Smooth muscle cell (in vitro differentiated cells): ENCODE measurements around the gene ZCCHC14. TPM values are rescaled to one million over a fixed set of nuclear protein-coding genes. Genes with fewer than 3 reads are reported as not detected.

Experiments used
- DNase-seq: peaks from one replicate; lab custom pipeline; 2025; ENCODE audit not compliant: unreplicated experiment; lab: John Stamatoyannopoulos, UW
- H2AFZ ChIP-seq: fragments of 200-600 bp; sonication (generic); 2 replicates; pipeline ENCODE4 v1.6.0; 2016; ENCODE audit warnings: antibody characterized with exemption, low read depth, mild to moderate bottlenecking
- H3F3A ChIP-seq: fragments of 200-600 bp; sonication (generic); 2 replicates; pipeline ENCODE4 v1.6.0; 2017; ENCODE audit warnings: antibody characterized with exemption, low read depth
- H3K27ac ChIP-seq: fragments of 200-600 bp; sonication (generic); 2 replicates; pipeline ENCODE4 v1.5.1; 2016; ENCODE audit warnings: low read depth, mild to moderate bottlenecking
- H3K27me3 ChIP-seq: fragments of 200-600 bp; sonication (generic); 2 replicates; pipeline ENCODE4 v1.6.1; 2016; ENCODE audit warnings: low read depth, mild to moderate bottlenecking
- H3K36me3 ChIP-seq: fragments of 200-600 bp; sonication (generic); 2 replicates; pipeline ENCODE4 v1.5.1; 2016; ENCODE audit warnings: low read depth
- H3K4me1 ChIP-seq: fragments of 200-600 bp; sonication (generic); 2 replicates; pipeline ENCODE4 v1.5.1; 2016; ENCODE audit warnings: low read depth
- H3K4me2 ChIP-seq: fragments of 200-600 bp; sonication (generic); 2 replicates; pipeline ENCODE4 v1.6.0; 2016; ENCODE audit warnings: mild to moderate bottlenecking
- H3K4me3 ChIP-seq: fragments of 200-600 bp; sonication (generic); 2 replicates; pipeline ENCODE4 v1.5.1; 2016; ENCODE audit warnings: mild to moderate bottlenecking
- H3K79me2 ChIP-seq: fragments of 200-600 bp; sonication (generic); 2 replicates; pipeline ENCODE4 v1.6.0; 2016; ENCODE audit warnings: low read depth, mild to moderate bottlenecking
- H3K9ac ChIP-seq: fragments of 200-600 bp; sonication (generic); 2 replicates; pipeline ENCODE4 v1.6.0; 2016; ENCODE audit warnings: low read depth
- H3K9me3 ChIP-seq: fragments of 200-600 bp; sonication (generic); replicated peaks from 2 replicates; pipeline ENCODE4 v1.5.1; 2016; ENCODE audit warnings: low read depth
- H4K20me1 ChIP-seq: fragments of 200-600 bp; sonication (generic); 2 replicates; pipeline ENCODE4 v1.6.0; 2016; ENCODE audit warnings: low read depth
- WGBS: methylation state at CpG from one replicate; pipeline ENCODE4 v1.1.7; 2016; ENCODE audit warnings: low lambda C conversion rate; 5-methylcytosine and 5-hydroxymethylcytosine counted together
- polyA plus RNA-seq: library from polyadenylated mRNA; unstranded; fragments of >200 nt; fragmentation: Nextera tagmentation; extraction: Ambion mirVana; gene quantifications from 2 replicates; pipeline ENCODE4 v1.2.1, GENCODE V29; 2016
- total RNA-seq: library from RNA; depleted of rRNA; stranded (reverse); fragments of >200 nt; gene quantifications from 2 replicates; pipeline ENCODE4 v1.2.3, GENCODE V29; 2014
- TF ChIP-seq, protein P1 (sequence below): fragments of 200-600 bp; sonication (generic); IDR thresholded peaks from 2 replicates; pipeline ENCODE4 v1.5.1; 2017; ENCODE audit warnings: borderline replicate concordance, mild to moderate bottlenecking, antibody characterized with exemption; ENCODE audit not compliant: insufficient read depth, poor library complexity, severe bottlenecking

The ZCCHC14 gene
- total and polyA plus RNA-seq, 2 experiments from 2014 or later = 4.6 to 8.5 TPM

DNA sequence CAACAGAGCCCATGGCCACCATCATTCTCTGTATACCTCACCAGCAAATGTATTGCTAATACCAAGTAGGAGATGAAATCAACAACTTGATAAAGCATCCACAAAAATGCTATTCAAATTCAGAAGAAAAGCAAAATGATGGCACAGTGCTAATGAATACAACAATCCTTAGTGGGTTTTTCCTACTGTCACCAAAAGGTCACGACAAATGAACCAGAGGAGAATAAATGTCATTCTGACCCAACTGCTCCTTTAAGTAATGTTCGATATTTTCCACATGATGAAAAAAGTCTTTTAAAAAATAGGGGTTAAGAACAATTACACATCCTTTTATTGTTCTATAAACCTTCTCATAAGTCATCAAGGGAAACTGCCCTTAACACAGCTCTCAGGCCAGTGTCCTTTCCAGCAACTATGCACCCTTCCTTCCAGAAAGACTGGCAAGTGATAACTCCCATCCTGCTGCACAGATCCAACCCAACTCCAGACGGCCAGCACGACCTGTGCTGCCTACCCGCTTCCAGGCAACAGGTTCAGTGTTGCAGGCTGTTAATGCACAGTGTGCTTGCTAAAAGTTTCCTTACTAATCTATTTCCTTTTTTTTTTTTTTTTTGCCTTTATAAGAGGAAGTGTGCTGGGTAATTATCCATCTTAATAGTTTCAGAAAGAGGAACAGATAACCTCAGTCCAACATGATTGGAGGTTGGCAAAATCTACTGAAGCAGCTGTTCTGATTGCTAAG lies 124.6 kb downstream of the ZCCHC14 start:
- 93% methylated on average over 5 of the region's 5 CpGs for WGBS
- peaks cover 98% of the 10 kb centered on the region for H4K20me1 ChIP-seq

DNA sequence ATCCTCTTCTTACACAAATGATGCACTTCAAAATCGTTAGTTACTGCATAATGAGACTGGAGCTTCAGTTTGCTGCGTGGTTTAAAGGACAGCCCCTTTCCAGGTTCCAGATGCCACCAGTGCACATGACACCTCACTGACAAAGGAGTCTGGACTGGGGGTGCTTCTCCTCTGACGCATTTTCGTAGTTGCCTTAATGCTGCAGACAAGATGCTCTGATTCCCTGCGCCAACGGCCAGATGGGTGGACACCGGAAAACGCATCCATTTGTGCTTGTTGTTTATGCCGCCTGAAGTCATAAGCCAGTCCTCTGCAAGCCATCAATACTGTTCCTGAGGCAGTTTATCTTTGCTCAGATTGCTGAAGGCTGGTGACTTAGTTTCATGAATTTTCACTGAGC lies 125.3 kb downstream of the ZCCHC14 start:
- no peak overlapping the region for H3K4me3 ChIP-seq
- TF ChIP-seq, protein P1, sequence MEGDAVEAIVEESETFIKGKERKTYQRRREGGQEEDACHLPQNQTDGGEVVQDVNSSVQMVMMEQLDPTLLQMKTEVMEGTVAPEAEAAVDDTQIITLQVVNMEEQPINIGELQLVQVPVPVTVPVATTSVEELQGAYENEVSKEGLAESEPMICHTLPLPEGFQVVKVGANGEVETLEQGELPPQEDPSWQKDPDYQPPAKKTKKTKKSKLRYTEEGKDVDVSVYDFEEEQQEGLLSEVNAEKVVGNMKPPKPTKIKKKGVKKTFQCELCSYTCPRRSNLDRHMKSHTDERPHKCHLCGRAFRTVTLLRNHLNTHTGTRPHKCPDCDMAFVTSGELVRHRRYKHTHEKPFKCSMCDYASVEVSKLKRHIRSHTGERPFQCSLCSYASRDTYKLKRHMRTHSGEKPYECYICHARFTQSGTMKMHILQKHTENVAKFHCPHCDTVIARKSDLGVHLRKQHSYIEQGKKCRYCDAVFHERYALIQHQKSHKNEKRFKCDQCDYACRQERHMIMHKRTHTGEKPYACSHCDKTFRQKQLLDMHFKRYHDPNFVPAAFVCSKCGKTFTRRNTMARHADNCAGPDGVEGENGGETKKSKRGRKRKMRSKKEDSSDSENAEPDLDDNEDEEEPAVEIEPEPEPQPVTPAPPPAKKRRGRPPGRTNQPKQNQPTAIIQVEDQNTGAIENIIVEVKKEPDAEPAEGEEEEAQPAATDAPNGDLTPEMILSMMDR = no peak
- DNase-seq = no peak
- no peaks in the 10 kb centered on the region for H3K36me3 ChIP-seq
- H3K9ac ChIP-seq = no peak overlapping the region
- no peaks in the 10 kb centered on the region for H3F3A ChIP-seq
- no peak overlapping the region for H3K4me2 ChIP-seq
- H3K27ac ChIP-seq = no peak overlapping the region
- H3K9me3 ChIP-seq = no peaks in the 10 kb centered on the region
- H2AFZ ChIP-seq = no peak overlapping the region
- no peaks in the 10 kb centered on the region for H3K4me1 ChIP-seq
- WGBS = 93% methylated on average over 9 of the region's 9 CpGs
- peaks cover 99% of the 10 kb centered on the region for H4K20me1 ChIP-seq
- peaks cover 39% of the 10 kb centered on the region for H3K79me2 ChIP-seq
- H3K27me3 ChIP-seq = no peaks in the 10 kb centered on the region

More for the DNA sequence above, 124.6 kb downstream of the ZCCHC14 start:
- Histone ChIP-seq H3K4me1 (no peaks in the 10 kb centered on the region), H2AFZ (no peak overlapping the region), H3K79me2 (peaks cover 42% of the 10 kb centered on the region), H3K27ac (no peak overlapping the region), H3K36me3 (no peaks in the 10 kb centered on the region), H3K9ac (no peak overlapping the region), H3K9me3 (no peaks in the 10 kb centered on the region), H3F3A (no peaks in the 10 kb centered on the region), H3K27me3 (no peaks in the 10 kb centered on the region), H3K4me2 (no peak overlapping the region), H3K4me3 (no peak overlapping the region)
- DNase-seq = no peak
- TF ChIP-seq, protein P1 = no peak

DNA sequence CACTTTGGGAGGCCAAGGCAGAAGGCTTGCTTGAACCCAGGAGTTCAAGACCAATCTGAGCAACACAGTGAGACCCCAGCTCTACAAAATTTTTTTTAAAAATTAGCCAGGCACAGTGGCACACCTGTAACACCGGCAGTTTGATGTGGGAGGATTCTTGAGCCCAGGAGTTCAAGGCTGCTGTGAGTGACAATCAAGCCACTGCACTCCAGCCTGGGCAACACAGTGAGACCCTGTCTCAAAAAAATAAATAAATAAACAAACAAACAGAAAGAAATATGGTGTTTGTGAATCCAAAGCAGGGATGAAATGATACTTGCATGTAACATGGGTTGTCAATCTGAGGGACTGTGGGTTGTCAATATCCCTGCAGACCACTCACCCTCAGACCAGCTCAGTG lies 125.9 kb downstream of the ZCCHC14 start:
- TF ChIP-seq, protein P1 = no peak
- Histone ChIP-seq H3K36me3 (no peaks in the 10 kb centered on the region), H2AFZ (no peak overlapping the region), H3K4me2 (no peak overlapping the region), H3F3A (no peaks in the 10 kb centered on the region), H3K9me3 (no peaks in the 10 kb centered on the region), H4K20me1 (peaks cover 97% of the 10 kb centered on the region), H3K4me3 (no peak overlapping the region), H3K27me3 (no peaks in the 10 kb centered on the region), H3K9ac (no peak overlapping the region), H3K4me1 (no peaks in the 10 kb centered on the region), H3K79me2 (peaks cover 38% of the 10 kb centered on the region), H3K27ac (no peak overlapping the region)
- DNase-seq = no peak
- WGBS = 97% methylated on average over 1 of the region's 1 CpG

DNA sequence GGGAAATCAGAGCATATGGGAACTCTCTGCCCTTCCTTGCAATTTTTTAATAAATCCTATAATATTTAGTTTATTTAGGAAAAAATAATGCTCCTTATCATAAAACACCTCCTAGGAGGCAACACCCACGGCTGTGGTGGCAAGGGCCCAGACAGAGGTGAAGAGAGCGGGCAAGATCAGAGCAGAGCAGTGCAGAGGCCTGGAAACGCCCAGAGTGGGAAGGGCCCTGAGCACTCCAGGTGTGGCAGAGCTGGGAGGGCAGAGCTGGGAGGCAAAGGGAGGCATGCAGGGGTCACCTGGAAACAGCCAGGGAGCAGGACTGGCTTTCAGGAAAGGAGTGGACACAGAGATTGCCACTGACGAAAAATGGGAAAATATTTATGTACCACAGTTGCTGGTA lies 126.5 kb downstream of the ZCCHC14 start:
- Histone ChIP-seq H3K9me3 (no peaks in the 10 kb centered on the region), H3K4me2 (no peak overlapping the region), H3K27me3 (no peaks in the 10 kb centered on the region), H3K4me3 (no peak overlapping the region), H3K79me2 (peaks cover 32% of the 10 kb centered on the region), H3F3A (no peaks in the 10 kb centered on the region), H3K4me1 (no peaks in the 10 kb centered on the region), H2AFZ (no peak overlapping the region), H3K9ac (no peak overlapping the region), H3K27ac (no peak overlapping the region), H3K36me3 (no peaks in the 10 kb centered on the region), H4K20me1 (peaks cover 97% of the 10 kb centered on the region)
- TF ChIP-seq, protein P1 = no peak
- WGBS = 92% methylated on average over 4 of the region's 4 CpGs
- no peak for DNase-seq
